ENCODE results near the gene ZNF438. TPM values are rescaled to one million over a fixed set of nuclear protein-coding genes. Genes with fewer than 3 reads are reported as not detected.

ZNF438 gene
- total and polyA plus RNA-seq, 2 of the 8 experiments (the other 6 are each of a cell fraction or from before 2014, with no cell fraction given): 0.95 to 1.7 TPM

- TF ChIP-seq RXRA (IDR thresholded peaks at IDR 0.05; ENCODE audit: insufficient read depth, low read depth, low read length): no peak
Observed at GRCh38 chr10:30823651-30824050, 208.0 kb downstream of the ZNF438 start (continued).
